Trophoblast cell (in vitro differentiated cells and primary cell): ENCODE results near the gene TTLL11.

Experiments used
- DNase-seq, 2 donors: peaks; one replicate each; pipeline ENCODE4 v3.0.0-alpha.2; 2016
- H2AFZ ChIP-seq: 2 replicates; pipeline ENCODE4 v1.6.1; 2013; ENCODE audit warnings: low read length, moderate library complexity, mild to moderate bottlenecking; ENCODE audit not compliant: insufficient read depth, poor library complexity
- H2AK5ac ChIP-seq: 2 replicates; pipeline ENCODE4 v1.6.1; 2013; ENCODE audit warnings: mild to moderate bottlenecking, low read length
- H2BK120ac ChIP-seq: 2 replicates; pipeline ENCODE4 v1.6.1; 2013; ENCODE audit warnings: low read length, mild to moderate bottlenecking, moderate library complexity; ENCODE audit not compliant: insufficient read depth, poor library complexity
- H2BK12ac ChIP-seq: 2 replicates; pipeline ENCODE4 v1.6.1; 2013; ENCODE audit warnings: mild to moderate bottlenecking, low read length, moderate library complexity
- H2BK5ac ChIP-seq: 2 replicates; pipeline ENCODE4 v1.6.1; 2013; ENCODE audit warnings: low read length, low read depth, moderate library complexity, mild to moderate bottlenecking; ENCODE audit not compliant: poor library complexity
- H3K14ac ChIP-seq: 2 replicates; pipeline ENCODE4 v1.6.1; 2013; ENCODE audit warnings: mild to moderate bottlenecking, low read length
- H3K18ac ChIP-seq: 2 replicates; pipeline ENCODE4 v1.6.1; 2013; ENCODE audit warnings: mild to moderate bottlenecking, low read length
- H3K23ac ChIP-seq: 2 replicates; pipeline ENCODE4 v1.6.1; 2013; ENCODE audit warnings: low read length
- H3K27ac ChIP-seq: 2 replicates; pipeline ENCODE4 v1.5.1; 2013; ENCODE audit warnings: low read depth, mild to moderate bottlenecking, inconsistent platforms, low read length, moderate library complexity
- H3K27me3 ChIP-seq: 2 replicates; pipeline ENCODE4 v1.6.1; 2013; ENCODE audit warnings: inconsistent platforms, mild to moderate bottlenecking, low read length, moderate library complexity; ENCODE audit not compliant: insufficient read depth
- H3K36me3 ChIP-seq, 2 experiments: 1 replicate in 1 of 2; 2 replicates in 1 of 2; pipeline ENCODE4 v1.6.1; 2013; ENCODE audit warnings: low read length in 2 of 2, mild to moderate bottlenecking in 2 of 2, moderate library complexity in 1 of 2; ENCODE audit not compliant: insufficient read depth in 2 of 2, control insufficient read depth in 1 of 2
- H3K4ac ChIP-seq: 2 replicates; pipeline ENCODE4 v1.6.1; 2013; ENCODE audit warnings: low read depth, mild to moderate bottlenecking, low read length, moderate library complexity
- H3K4me1 ChIP-seq, 2 experiments: 1 replicate in 1 of 2; 2 replicates in 1 of 2; pipeline ENCODE4 v1.6.1; 2013; ENCODE audit warnings: low read length in 2 of 2, mild to moderate bottlenecking in 2 of 2, moderate library complexity in 1 of 2; ENCODE audit not compliant: insufficient read depth in 2 of 2, control insufficient read depth in 1 of 2
- H3K4me2 ChIP-seq: 2 replicates; pipeline ENCODE4 v1.6.1; 2013; ENCODE audit warnings: inconsistent platforms, mild to moderate bottlenecking, low read length, moderate library complexity
- H3K4me3 ChIP-seq: 2 replicates; pipeline ENCODE4 v1.5.1; 2013; ENCODE audit warnings: mild to moderate bottlenecking, low read depth, low read length, inconsistent platforms
- H3K79me1 ChIP-seq: one replicate; pipeline ENCODE4 v1.6.1; 2013; ENCODE audit warnings: low read length
- H3K79me2 ChIP-seq: 2 replicates; pipeline ENCODE4 v1.6.1; 2013; ENCODE audit warnings: low read length, mild to moderate bottlenecking; ENCODE audit not compliant: control insufficient read depth, insufficient read depth, poor library complexity
- H3K9ac ChIP-seq: 2 replicates; pipeline ENCODE4 v1.6.1; 2013; ENCODE audit warnings: mild to moderate bottlenecking, low read length
- H3K9me3 ChIP-seq: 2 replicates; pipeline ENCODE4 v1.6.1; 2013; ENCODE audit warnings: low read depth, mild to moderate bottlenecking, control low read depth, inconsistent platforms, low read length; ENCODE audit not compliant: insufficient read depth
- H4K12ac ChIP-seq: 2 replicates; pipeline ENCODE4 v1.6.1; 2013; ENCODE audit warnings: low read depth, mild to moderate bottlenecking, low read length, moderate library complexity
- H4K8ac ChIP-seq: 2 replicates; pipeline ENCODE4 v1.6.1; 2013; ENCODE audit warnings: low read depth, mild to moderate bottlenecking, low read length, moderate library complexity
- H4K91ac ChIP-seq: one replicate; pipeline ENCODE4 v1.6.1; 2013; ENCODE audit warnings: low read depth, mild to moderate bottlenecking, low read length, moderate library complexity
- WGBS: extraction: QIAGEN DNeasy Blood & Tissue Kit; methylation state at CpG from one replicate; pipeline ENCODE4 v1.1.7; 2013; ENCODE audit warnings: missing lambda C conversion rate; ENCODE audit not compliant: insufficient read length, insufficient coverage; ENCODE audit errors: extremely low coverage; 5-methylcytosine and 5-hydroxymethylcytosine counted together

Gene TTLL11

GRCh38 chr9:122103985-122104384 lies 10.9 kb upstream of the TTLL11 start:
- Histone ChIP-seq H3K23ac (no peak overlapping the region), H3K27me3 (no peaks in the 10 kb centered on the region), H3K79me2 (no peaks in the 10 kb centered on the region), H3K9ac (no peak overlapping the region), H3K4me1 (no peaks in the 10 kb centered on the region), H3K27ac (no peak overlapping the region), H2AK5ac (no peak overlapping the region), H3K4me3 (no peak overlapping the region), H3K79me1 (no peaks in the 10 kb centered on the region), H3K36me3 (no peaks in the 10 kb centered on the region), H2AFZ (no peak overlapping the region), H3K14ac (no peak overlapping the region), H4K91ac (no peak overlapping the region), H3K4me2 (no peak overlapping the region), H4K8ac (no peak overlapping the region), H3K9me3 (no peaks in the 10 kb centered on the region), H2BK120ac (no peak overlapping the region), H2BK12ac (no peak overlapping the region), H3K18ac (no peak overlapping the region), H4K12ac (no peak overlapping the region), H3K4ac (no peak overlapping the region), H2BK5ac (no peak overlapping the region)
- DNase-seq = no peak
- WGBS = no CpG with 5 or more reads among the region's 1 CpG

GRCh38 chr9:122102156-122102555 lies 9.0 kb upstream of the TTLL11 start:
- H3K9ac ChIP-seq = no peak overlapping the region
- no peak overlapping the region for H3K4ac ChIP-seq
- no peak for DNase-seq
- H4K8ac ChIP-seq = no peak overlapping the region
- no peak overlapping the region for H2BK120ac ChIP-seq
- no peak overlapping the region for H3K4me3 ChIP-seq
- no peak overlapping the region for H2AFZ ChIP-seq
- no peaks in the 10 kb centered on the region for H3K4me1 ChIP-seq
- no peak overlapping the region for H4K91ac ChIP-seq
- H3K27ac ChIP-seq = no peak overlapping the region
- H2BK5ac ChIP-seq = no peak overlapping the region
- no CpG with 5 or more reads among the region's 2 CpGs for WGBS
- H4K12ac ChIP-seq = no peak overlapping the region
- H3K4me2 ChIP-seq = no peak overlapping the region
- H3K79me1 ChIP-seq = no peaks in the 10 kb centered on the region
- no peak overlapping the region for H3K14ac ChIP-seq
- H2AK5ac ChIP-seq = no peak overlapping the region
- H2BK12ac ChIP-seq = no peak overlapping the region
- H3K18ac ChIP-seq = no peak overlapping the region
- no peaks in the 10 kb centered on the region for H3K27me3 ChIP-seq
- H3K9me3 ChIP-seq = no peaks in the 10 kb centered on the region
- H3K79me2 ChIP-seq = no peaks in the 10 kb centered on the region
- no peak overlapping the region for H3K23ac ChIP-seq
- H3K36me3 ChIP-seq = no peaks in the 10 kb centered on the region

GRCh38 chr9:122100756-122101155 lies 7.6 kb upstream of the TTLL11 start:
- Histone ChIP-seq H3K79me2 (no peaks in the 10 kb centered on the region), H2BK12ac (no peak overlapping the region), H3K4me3 (no peak overlapping the region), H3K27me3 (no peaks in the 10 kb centered on the region), H3K36me3 (no peaks in the 10 kb centered on the region), H3K14ac (no peak overlapping the region), H3K9ac (no peak overlapping the region), H3K4me1 (no peaks in the 10 kb centered on the region), H3K27ac (no peak overlapping the region), H2BK5ac (no peak overlapping the region), H3K79me1 (no peaks in the 10 kb centered on the region), H4K8ac (no peak overlapping the region), H3K23ac (no peak overlapping the region), H3K4me2 (no peak overlapping the region), H3K4ac (no peak overlapping the region), H3K9me3 (no peaks in the 10 kb centered on the region), H2BK120ac (no peak overlapping the region), H4K12ac (no peak overlapping the region), H3K18ac (no peak overlapping the region), H2AK5ac (no peak overlapping the region), H2AFZ (no peak overlapping the region), H4K91ac (no peak overlapping the region)
- no peak for DNase-seq
- WGBS = no CpG with 5 or more reads among the region's 7 CpGs

GRCh38 chr9:122099271-122099869 lies 6.3 kb upstream of the TTLL11 start:
- H3K18ac ChIP-seq = no peak overlapping the region
- H2AK5ac ChIP-seq = no peak overlapping the region
- H3K4ac ChIP-seq = no peak overlapping the region
- H3K79me1 ChIP-seq = no peaks in the 10 kb centered on the region
- H3K27me3 ChIP-seq = no peaks in the 10 kb centered on the region
- no peaks in the 10 kb centered on the region for H3K36me3 ChIP-seq
- no peak overlapping the region for H2BK5ac ChIP-seq
- DNase-seq = peak; percentile 72 to 91
- H2AFZ ChIP-seq = no peak overlapping the region
- H3K4me1 ChIP-seq = no peaks in the 10 kb centered on the region
- H4K8ac ChIP-seq = no peak overlapping the region
- no peak overlapping the region for H3K9ac ChIP-seq
- H4K12ac ChIP-seq = no peak overlapping the region
- no peak overlapping the region for H3K4me2 ChIP-seq
- H4K91ac ChIP-seq = no peak overlapping the region
- H3K4me3 ChIP-seq = no peak overlapping the region
- no peak overlapping the region for H2BK120ac ChIP-seq
- H3K79me2 ChIP-seq = no peaks in the 10 kb centered on the region
- no peaks in the 10 kb centered on the region for H3K9me3 ChIP-seq
- no peak overlapping the region for H3K27ac ChIP-seq
- no CpG with 5 or more reads among the region's 16 CpGs for WGBS
- no peak overlapping the region for H3K14ac ChIP-seq
- no peak overlapping the region for H2BK12ac ChIP-seq
- H3K23ac ChIP-seq = no peak overlapping the region
